ENCODE data around the gene ATXN10.

The ATXN10 gene

GRCh38 chr22:45775569-45776312 is 104.1 kb downstream of the ATXN10 start:
- no peak overlapping the region for H3K4me3 ChIP-seq
- no peak for DNase-seq (ENCODE audit: low spot score)
- TF ChIP-seq CTCF (IDR thresholded peaks at IDR 0.05), result no peak
- no peak overlapping the region for H3K27ac ChIP-seq

- no peak for DNase-seq (ENCODE audit: low spot score)
- no peak for TF ChIP-seq CTCF (IDR thresholded peaks at IDR 0.05)
- Histone ChIP-seq H3K27ac (no peak overlapping the region), H3K4me3 (no peak overlapping the region)
Observed at GRCh38 chr22:45776313-45776585, 104.6 kb downstream of the ATXN10 start.

GRCh38 chr22:45777046-45777851 is 105.6 kb downstream of the ATXN10 start:
- H3K27ac ChIP-seq, result no peak overlapping the region
- H3K4me3 ChIP-seq, result no peak overlapping the region
- no peak for DNase-seq (ENCODE audit: low spot score)
- TF ChIP-seq CTCF (IDR thresholded peaks at IDR 0.05), result no peak

GRCh38 chr22:45777852-45778375 is 106.3 kb downstream of the ATXN10 start:
- Histone ChIP-seq H3K27ac (no peak overlapping the region), H3K4me3 (no peak overlapping the region)
- DNase-seq (ENCODE audit: low spot score), result no peak
- TF ChIP-seq CTCF (IDR thresholded peaks at IDR 0.05), result no peak

- Histone ChIP-seq H3K27ac (no peak overlapping the region), H3K4me3 (no peak overlapping the region)
- no peak for DNase-seq (ENCODE audit: low spot score)
- no peak for TF ChIP-seq CTCF (IDR thresholded peaks at IDR 0.05)
Observed at GRCh38 chr22:45781459-45781858, 109.8 kb downstream of the ATXN10 start.

GRCh38 chr22:45781966-45782365 is 110.3 kb downstream of the ATXN10 start:
- H3K4me3 ChIP-seq, result no peak overlapping the region
- no peak for TF ChIP-seq CTCF (IDR thresholded peaks at IDR 0.05)
- no peak for DNase-seq (ENCODE audit: low spot score)
- H3K27ac ChIP-seq, result no peak overlapping the region

GRCh38 chr22:45783021-45783420 is 111.4 kb downstream of the ATXN10 start:
- H3K4me3 ChIP-seq, result no peak overlapping the region
- no peak for DNase-seq (ENCODE audit: low spot score)
- H3K27ac ChIP-seq, result no peak overlapping the region
- no peak for TF ChIP-seq CTCF (IDR thresholded peaks at IDR 0.05)
